ENCODE results near the gene PEF1. TPM values are rescaled to one million over a fixed set of nuclear protein-coding genes. Genes with fewer than 3 reads are reported as not detected.
"Not testable (repeated sequence)": the region's sequence is repeated elsewhere in the genome, so short reads cannot be mapped to it uniquely, and the experiment has no call there.

Gene PEF1
- total RNA-seq, 2 donors from 2014 or later: 57.5 to 67.8 TPM

GRCh38 chr1:31591425-31592093 is 53.1 kb downstream of the PEF1 start:
- H3K36me3 ChIP-seq: no peaks in the 10 kb centered on the region
- no peak for TF ChIP-seq CTCF (IDR thresholded peaks at IDR 0.05)
- peak overlapping the region in 1 of 2 donors; percentile 43 for H3K9ac ChIP-seq (ENCODE audit: low read depth in 2 of 2, low read length in 2 of 2)
- H3K4me1 ChIP-seq: peaks cover 9% of the 10 kb centered on the region
- H3K27ac ChIP-seq: peak overlapping the region; percentile 29
- peak; percentile 38 for DNase-seq
- intact Hi-C loops (cut with DNase I): no loop called here
- no peaks in the 10 kb centered on the region for H3K9me3 ChIP-seq
- H3K4me3 ChIP-seq: no peak overlapping the region
- no peaks in the 10 kb centered on the region for H3K27me3 ChIP-seq

DNA sequence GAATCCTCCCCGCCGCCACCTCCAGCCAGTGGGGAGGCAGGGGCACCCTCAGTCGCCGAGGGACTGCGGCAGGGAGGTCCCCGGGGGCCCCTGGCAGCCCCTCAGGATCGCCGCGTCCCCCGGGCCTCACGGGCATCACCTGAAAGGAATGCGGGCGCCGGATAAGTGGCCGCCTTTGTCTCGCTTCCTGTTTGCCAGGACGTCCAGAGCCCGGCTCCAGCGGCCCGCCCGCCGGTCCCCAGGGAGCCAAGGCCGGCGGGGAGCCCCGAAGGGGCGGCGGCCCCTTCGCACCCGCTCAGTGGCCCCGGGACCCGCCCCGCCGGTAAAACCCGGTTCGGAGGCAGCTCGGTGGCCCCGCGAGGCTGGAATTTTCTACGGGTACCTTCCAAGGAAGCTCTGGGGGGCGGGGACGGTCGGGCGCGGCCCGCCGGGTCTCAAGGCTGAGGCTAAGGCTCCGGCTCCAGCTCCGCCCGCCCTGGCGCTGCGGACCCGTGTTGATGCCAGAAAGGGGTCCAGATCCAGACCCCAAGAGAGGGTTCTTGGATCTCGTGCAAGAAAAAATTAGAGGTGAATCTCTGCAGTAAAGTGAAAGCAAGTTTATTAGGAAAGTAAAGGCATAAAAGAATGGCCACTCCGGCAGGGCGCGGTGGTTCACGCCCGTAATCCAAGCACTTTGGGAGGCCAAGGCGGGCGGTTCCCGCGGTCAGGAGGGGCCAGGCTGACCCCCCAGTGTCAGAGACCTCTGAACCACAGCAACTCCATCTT is 55.7 kb downstream of the PEF1 start:
- no peak for TF ChIP-seq CTCF (IDR thresholded peaks at IDR 0.05)
- Histone ChIP-seq H3K4me1 (peaks cover 11% of the 10 kb centered on the region), H3K9ac (ENCODE audit: low read depth in 2 of 2, low read length in 2 of 2) (peak overlapping the region; percentile 78 to 88), H3K9me3 (no peaks in the 10 kb centered on the region), H3K27me3 (no peaks in the 10 kb centered on the region), H3K27ac (peak overlapping the region; percentile 87), H3K36me3 (peaks cover 4% of the 10 kb centered on the region), H3K4me3 (peak overlapping the region; percentile 30)
- intact Hi-C loops (cut with DNase I): no loop called here
- peak; percentile 71 for DNase-seq

DNA sequence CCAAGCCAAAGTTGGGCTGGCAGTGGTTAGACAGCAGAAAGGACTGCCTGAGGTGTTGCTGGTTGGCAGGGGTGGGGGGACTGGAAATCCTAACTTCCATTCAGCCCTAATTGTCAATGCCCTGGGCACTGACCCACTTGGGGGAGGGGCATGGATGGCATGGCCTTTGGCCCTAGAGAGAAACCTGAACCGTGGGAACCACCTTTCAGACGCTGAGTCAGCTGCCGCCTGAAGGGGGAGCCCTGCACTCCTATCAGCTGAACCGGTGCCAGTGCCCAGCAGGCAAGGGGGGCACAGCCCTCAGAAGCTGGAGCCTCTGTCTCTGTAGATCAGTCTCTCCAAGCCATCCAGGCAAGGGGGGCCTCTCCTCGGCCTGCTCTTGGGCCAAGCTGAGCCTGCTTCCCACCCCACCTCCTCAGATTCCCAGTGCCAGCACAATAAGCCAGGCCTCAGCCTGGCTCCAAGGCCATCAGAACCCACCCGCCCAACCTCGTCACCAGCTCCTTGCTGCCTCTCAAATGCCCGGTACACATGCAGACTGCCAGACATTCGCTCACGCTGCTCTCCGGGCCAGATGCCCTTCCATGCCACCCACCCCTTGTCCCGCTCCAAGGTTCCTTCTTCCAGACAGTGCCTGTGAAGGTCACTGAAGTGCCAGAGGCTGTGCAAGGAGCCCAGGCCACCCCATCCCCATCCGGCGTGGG is 56.8 kb downstream of the PEF1 start:
- peak; percentile 66 for TF ChIP-seq CTCF (IDR thresholded peaks at IDR 0.05)
- Histone ChIP-seq H3K9me3 (no peaks in the 10 kb centered on the region), H3K36me3 (peaks cover 4% of the 10 kb centered on the region), H3K27me3 (no peaks in the 10 kb centered on the region), H3K9ac (ENCODE audit: low read depth in 2 of 2, low read length in 2 of 2) (peak overlapping the region; percentile 78 to 88), H3K4me1 (peaks cover 18% of the 10 kb centered on the region), H3K27ac (peak overlapping the region; percentile 87), H3K4me3 (no peak overlapping the region)
- DNase-seq: peak; percentile 87
- intact Hi-C loops (cut with DNase I): no loop called here

- H3K9ac ChIP-seq (ENCODE audit: low read depth in 2 of 2, low read length in 2 of 2); H3K36me3 ChIP-seq; DNase-seq; intact Hi-C loops (cut with DNase I); H3K4me3 ChIP-seq; H3K27me3 ChIP-seq; H3K9me3 ChIP-seq: not testable (repeated sequence)
- H3K27ac ChIP-seq: peak overlapping the region; percentile 87
- peaks cover 18% of the 10 kb centered on the region for H3K4me1 ChIP-seq
These were observed 57.4 kb downstream of the PEF1 start for GRCh38 chr1:31587328-31587699.

DNA sequence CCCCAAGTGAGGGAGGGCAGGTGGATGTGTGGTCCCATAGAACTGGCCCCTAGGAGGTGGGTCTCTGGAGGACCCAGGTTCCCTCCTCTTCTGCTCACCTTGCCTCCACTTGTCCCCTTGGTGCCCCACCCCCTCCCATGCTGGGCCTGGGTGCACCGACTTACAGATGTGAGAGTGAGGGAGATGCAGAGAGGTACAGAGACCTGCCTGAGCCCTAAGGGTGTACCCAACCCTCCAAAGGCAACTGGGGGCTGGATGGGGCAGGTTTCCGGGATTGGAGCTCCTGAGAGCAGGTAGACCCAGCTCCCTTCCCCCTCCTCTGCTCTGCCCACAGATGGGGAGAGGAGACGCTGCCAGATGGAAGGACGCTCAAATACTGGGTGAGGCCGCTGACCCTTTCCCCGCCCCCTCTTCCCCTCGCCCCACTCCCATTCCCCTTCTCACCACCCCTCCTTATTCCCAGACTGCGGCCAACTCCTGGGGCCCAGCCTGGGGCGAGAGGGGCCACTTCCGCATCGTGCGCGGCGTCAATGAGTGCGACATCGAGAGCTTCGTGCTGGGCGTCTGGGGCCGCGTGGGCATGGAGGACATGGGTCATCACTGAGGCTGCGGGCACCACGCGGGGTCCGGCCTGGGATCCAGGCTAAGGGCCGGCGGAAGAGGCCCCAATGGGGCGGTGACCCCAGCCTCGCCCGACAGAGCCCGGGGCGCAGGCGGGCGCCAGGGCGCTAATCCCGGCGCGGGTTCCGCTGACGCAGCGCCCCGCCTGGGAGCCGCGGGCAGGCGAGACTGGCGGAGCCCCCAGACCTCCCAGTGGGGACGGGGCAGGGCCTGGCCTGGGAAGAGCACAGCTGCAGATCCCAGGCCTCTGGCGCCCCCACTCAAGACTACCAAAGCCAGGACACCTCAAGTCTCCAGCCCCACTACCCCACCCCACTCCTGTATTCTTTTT is 58.0 kb downstream of the PEF1 start:
- no peak overlapping the region for H3K9ac ChIP-seq (ENCODE audit: low read depth in 2 of 2, low read length in 2 of 2)
- intact Hi-C loops (cut with DNase I): no loop called here
- DNase-seq: no peak
- no peak overlapping the region for H3K27ac ChIP-seq
- no peaks in the 10 kb centered on the region for H3K9me3 ChIP-seq
- no peaks in the 10 kb centered on the region for H3K27me3 ChIP-seq
- peaks cover 4% of the 10 kb centered on the region for H3K36me3 ChIP-seq
- TF ChIP-seq CTCF (IDR thresholded peaks at IDR 0.05): no peak
- peaks cover 18% of the 10 kb centered on the region for H3K4me1 ChIP-seq
- H3K4me3 ChIP-seq: no peak overlapping the region
